Muscle layer of colon (tissue), 2 donors: ENCODE results near the gene ZNF547.

Experiments used
- H3K27ac ChIP-seq: one replicate; pipeline ENCODE4 v1.7.0; 2013; ENCODE audit warnings: low read depth, mild to moderate bottlenecking, low read length, moderate library complexity
- H3K27me3 ChIP-seq, 2 donors: one replicate each; pipeline ENCODE4 v1.7.0; 2013; ENCODE audit warnings: low read length in 2 of 2, mild to moderate bottlenecking in 2 of 2; ENCODE audit not compliant: insufficient read depth in 2 of 2, control insufficient read depth in 1 of 2
- H3K36me3 ChIP-seq: one replicate; pipeline ENCODE4 v1.7.0; 2013; ENCODE audit warnings: mild to moderate bottlenecking, low read length; ENCODE audit not compliant: insufficient read depth
- H3K4me1 ChIP-seq: one replicate; pipeline ENCODE4 v1.7.0; 2013; ENCODE audit warnings: mild to moderate bottlenecking, low read length; ENCODE audit not compliant: insufficient read depth
- H3K4me3 ChIP-seq, 2 donors: one replicate each; pipeline ENCODE4 v1.7.0; 2013; ENCODE audit warnings: low read length in 2 of 2, low read depth in 1 of 2, mild to moderate bottlenecking in 1 of 2, moderate library complexity in 1 of 2
- H3K9ac ChIP-seq: one replicate; pipeline ENCODE4 v1.7.0; 2013; ENCODE audit warnings: low read length
- H3K9me3 ChIP-seq: one replicate; pipeline ENCODE4 v1.7.0; 2013; ENCODE audit warnings: mild to moderate bottlenecking, low read length
- donor health status: abdominal sarcoma.
- donor health status: Adenocarcinoma of cecum.

The ZNF547 gene

GRCh38 chr19:57342582-57342981 lies 20.8 kb upstream of the ZNF547 start:
- Histone ChIP-seq H3K27me3 (no peaks in the 10 kb centered on the region), H3K9me3 (no peaks in the 10 kb centered on the region), H3K9ac (no peak overlapping the region), H3K4me3 (no peak overlapping the region), H3K36me3 (no peaks in the 10 kb centered on the region), H3K4me1 (no peaks in the 10 kb centered on the region), H3K27ac (no peak overlapping the region)

GRCh38 chr19:57348136-57348535 lies 15.2 kb upstream of the ZNF547 start:
- H3K9ac ChIP-seq, result no peak overlapping the region
- peaks cover 6% of the 10 kb centered on the region for H3K36me3 ChIP-seq
- H3K27ac ChIP-seq, result no peak overlapping the region
- H3K4me3 ChIP-seq, result no peak overlapping the region
- no peaks in the 10 kb centered on the region for H3K27me3 ChIP-seq
- peaks cover 3% of the 10 kb centered on the region for H3K9me3 ChIP-seq
- peaks cover 13% of the 10 kb centered on the region for H3K4me1 ChIP-seq

GRCh38 chr19:57350877-57351805 lies 12.2 kb upstream of the ZNF547 start, which contains the start of gene ZNF304:
Gene ZNF304, plus strand, starts transcription at chr19:57351271. Its CDS starts 394 bp downstream, at chr19:57351665.
- peak within 1 kb of the TSS; percentile 99 for H3K9ac ChIP-seq
- H3K4me1 ChIP-seq, result peaks cover 13% of the 10 kb centered on the region
- peak within 1 kb of the TSS; percentile 69 for H3K27ac ChIP-seq
- peak within 1 kb of the TSS; percentile 95 to 98 for H3K4me3 ChIP-seq
- H3K36me3 ChIP-seq, result peaks cover 36% of the 10 kb centered on the region
- no peaks in the 10 kb centered on the region for H3K27me3 ChIP-seq
- peaks cover 25% of the 10 kb centered on the region for H3K9me3 ChIP-seq

GRCh38 chr19:57351867-57352266 lies 11.5 kb upstream of the ZNF547 start:
- Histone ChIP-seq H3K36me3 (peaks cover 43% of the 10 kb centered on the region), H3K4me3 (peak overlapping the region; percentile 95 to 98), H3K9ac (peak overlapping the region; percentile 99), H3K27ac (no peak overlapping the region), H3K9me3 (peaks cover 32% of the 10 kb centered on the region), H3K27me3 (no peaks in the 10 kb centered on the region), H3K4me1 (peaks cover 13% of the 10 kb centered on the region)

- H3K4me1 ChIP-seq, result peaks cover 13% of the 10 kb centered on the region
- no peak overlapping the region for H3K27ac ChIP-seq
- H3K27me3 ChIP-seq, result no peaks in the 10 kb centered on the region
- no peak overlapping the region for H3K9ac ChIP-seq
- peaks cover 67% of the 10 kb centered on the region for H3K36me3 ChIP-seq
- peaks cover 52% of the 10 kb centered on the region for H3K9me3 ChIP-seq
- H3K4me3 ChIP-seq, result peak overlapping the region in 1 of 2 donors; percentile 10
Measured at GRCh38 chr19:57355916-57356315, 7.4 kb upstream of the ZNF547 start.

DNA sequence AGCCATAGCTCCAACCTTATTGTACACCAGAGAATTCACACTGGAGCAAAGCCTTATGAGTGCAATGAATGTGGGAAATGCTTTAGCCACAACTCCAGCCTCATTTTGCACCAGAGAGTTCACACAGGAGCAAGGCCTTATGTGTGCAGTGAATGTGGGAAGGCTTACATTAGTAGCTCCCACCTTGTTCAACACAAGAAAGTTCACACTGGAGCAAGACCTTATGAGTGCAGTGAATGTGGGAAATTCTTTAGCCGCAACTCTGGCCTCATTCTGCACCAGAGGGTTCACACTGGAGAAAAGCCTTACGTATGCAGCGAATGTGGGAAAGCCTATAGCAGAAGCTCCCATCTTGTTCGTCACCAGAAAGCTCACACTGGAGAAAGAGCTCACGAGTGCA lies 5.9 kb upstream of the ZNF547 start:
- Histone ChIP-seq H3K9me3 (peaks cover 52% of the 10 kb centered on the region), H3K9ac (no peak overlapping the region), H3K4me3 (peak overlapping the region in 1 of 2 donors; percentile 10), H3K36me3 (peaks cover 67% of the 10 kb centered on the region), H3K4me1 (peaks cover 6% of the 10 kb centered on the region), H3K27me3 (no peaks in the 10 kb centered on the region), H3K27ac (no peak overlapping the region)

- no peak overlapping the region for H3K4me3 ChIP-seq
- H3K27me3 ChIP-seq, result no peaks in the 10 kb centered on the region
- H3K9ac ChIP-seq, result no peak overlapping the region
- peaks cover 11% of the 10 kb centered on the region for H3K4me1 ChIP-seq
- H3K9me3 ChIP-seq, result peaks cover 41% of the 10 kb centered on the region
- peaks cover 49% of the 10 kb centered on the region for H3K36me3 ChIP-seq
- H3K27ac ChIP-seq, result no peak overlapping the region
Measured at GRCh38 chr19:57359300-57359699, 4.1 kb upstream of the ZNF547 start.

GRCh38 chr19:57362419-57362818 lies 932 bp upstream of the ZNF547 start:
- peaks cover 13% of the 10 kb centered on the region for H3K4me1 ChIP-seq
- H3K4me3 ChIP-seq, result peak overlapping the region in 1 of 2 donors; percentile 75
- peaks cover 14% of the 10 kb centered on the region for H3K9me3 ChIP-seq
- H3K27me3 ChIP-seq, result no peaks in the 10 kb centered on the region
- peak overlapping the region; percentile 62 for H3K27ac ChIP-seq
- H3K9ac ChIP-seq, result peak overlapping the region; percentile 77
- H3K36me3 ChIP-seq, result peaks cover 18% of the 10 kb centered on the region

DNA sequence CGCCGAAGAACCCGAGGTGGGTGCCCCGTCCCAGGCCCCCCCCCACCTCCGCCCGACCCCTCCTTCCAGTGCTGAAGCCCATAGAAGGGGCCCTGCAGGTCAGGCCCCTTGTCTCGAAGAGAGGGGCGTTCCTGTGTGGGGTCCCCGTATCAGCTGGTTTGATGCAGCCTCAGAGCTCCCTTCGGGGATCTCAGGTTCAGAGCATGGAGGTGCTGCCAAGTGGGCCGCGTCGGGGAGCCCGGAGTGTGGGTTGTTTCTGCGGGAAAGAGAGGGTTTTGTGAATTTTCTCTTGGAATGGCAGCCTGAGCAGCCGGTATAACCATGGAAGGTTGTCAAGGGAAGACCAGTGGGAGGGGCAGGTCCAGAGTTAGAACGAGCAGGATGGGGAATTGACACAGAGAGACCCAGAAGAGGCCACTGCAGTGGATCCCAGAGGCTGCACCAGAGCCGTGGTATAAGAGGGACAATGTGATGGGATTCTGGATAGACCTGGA lies 384 bp downstream of the ZNF547 start:
- Histone ChIP-seq H3K36me3 (peaks cover 9% of the 10 kb centered on the region), H3K9me3 (peaks cover 2% of the 10 kb centered on the region), H3K27ac (peak overlapping the region; percentile 65), H3K27me3 (no peaks in the 10 kb centered on the region), H3K4me3 (peak overlapping the region; percentile 48 to 73), H3K4me1 (peaks cover 13% of the 10 kb centered on the region), H3K9ac (no peak overlapping the region)

- peaks cover 11% of the 10 kb centered on the region for H3K36me3 ChIP-seq
- no peaks in the 10 kb centered on the region for H3K27me3 ChIP-seq
- peaks cover 13% of the 10 kb centered on the region for H3K4me1 ChIP-seq
- no peak overlapping the region for H3K9ac ChIP-seq
- no peak overlapping the region for H3K4me3 ChIP-seq
- no peak overlapping the region for H3K27ac ChIP-seq
- no peaks in the 10 kb centered on the region for H3K9me3 ChIP-seq
Measured at GRCh38 chr19:57366776-57367175, 3.4 kb downstream of the ZNF547 start.

DNA sequence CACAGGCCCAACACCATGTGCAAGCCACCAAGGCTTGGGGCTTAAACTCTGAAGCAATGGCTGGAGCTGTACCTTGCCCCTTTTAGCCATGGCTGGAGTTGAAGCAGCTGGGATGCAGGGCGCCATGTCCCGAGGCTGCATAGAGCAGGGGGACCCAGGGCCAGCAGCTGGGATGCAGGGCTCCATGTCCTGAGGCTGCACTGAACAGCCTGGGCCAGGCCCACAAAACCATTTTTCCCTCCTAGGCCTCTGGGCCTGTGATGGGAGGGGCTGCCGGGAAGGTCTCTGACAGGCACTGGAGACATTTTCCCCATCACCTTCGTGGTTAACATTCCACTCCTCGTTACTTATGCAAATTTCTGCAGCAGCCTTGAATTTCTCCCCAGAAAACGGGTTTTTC lies 10.8 kb downstream of the ZNF547 start:
- H3K9me3 ChIP-seq, result peaks cover 25% of the 10 kb centered on the region
- no peaks in the 10 kb centered on the region for H3K4me1 ChIP-seq
- peaks cover 53% of the 10 kb centered on the region for H3K36me3 ChIP-seq
- H3K4me3 ChIP-seq, result no peak overlapping the region
- H3K9ac ChIP-seq, result no peak overlapping the region
- H3K27me3 ChIP-seq, result no peaks in the 10 kb centered on the region
- H3K27ac ChIP-seq, result no peak overlapping the region
